HPDE6-E6E7 (cell line): ENCODE data around the gene COMMD10.

ENCODE experiments used
- DNase-seq: peaks from one replicate; pipeline ENCODE4 v3.0.0; 2011; ENCODE audit warnings: missing footprints; ENCODE audit errors: extremely low spot score

The COMMD10 gene

DNA sequence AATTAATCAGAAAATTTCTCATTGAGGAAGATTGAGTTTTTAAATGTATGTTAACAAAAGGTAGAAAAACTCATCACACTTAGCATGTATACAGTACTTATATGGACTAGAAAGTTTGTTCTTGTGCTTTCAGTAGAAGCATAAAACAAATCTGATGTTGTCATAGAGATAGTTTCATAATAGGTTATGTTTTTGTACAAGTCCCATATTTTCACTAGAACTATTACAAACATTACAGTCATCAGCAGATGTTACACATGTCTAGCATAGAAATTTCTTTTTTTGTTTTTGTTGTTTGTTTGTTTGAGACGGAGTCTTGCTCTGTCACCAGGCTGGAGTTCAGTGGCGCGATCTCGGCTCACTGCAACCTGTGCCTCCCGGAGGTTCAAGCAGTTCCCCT lies 131.4 kb downstream of the COMMD10 start:
- no peak for DNase-seq

- no peak for DNase-seq
These were observed 140.6 kb downstream of the COMMD10 start for GRCh38 chr5:116225281-116225922.

DNA sequence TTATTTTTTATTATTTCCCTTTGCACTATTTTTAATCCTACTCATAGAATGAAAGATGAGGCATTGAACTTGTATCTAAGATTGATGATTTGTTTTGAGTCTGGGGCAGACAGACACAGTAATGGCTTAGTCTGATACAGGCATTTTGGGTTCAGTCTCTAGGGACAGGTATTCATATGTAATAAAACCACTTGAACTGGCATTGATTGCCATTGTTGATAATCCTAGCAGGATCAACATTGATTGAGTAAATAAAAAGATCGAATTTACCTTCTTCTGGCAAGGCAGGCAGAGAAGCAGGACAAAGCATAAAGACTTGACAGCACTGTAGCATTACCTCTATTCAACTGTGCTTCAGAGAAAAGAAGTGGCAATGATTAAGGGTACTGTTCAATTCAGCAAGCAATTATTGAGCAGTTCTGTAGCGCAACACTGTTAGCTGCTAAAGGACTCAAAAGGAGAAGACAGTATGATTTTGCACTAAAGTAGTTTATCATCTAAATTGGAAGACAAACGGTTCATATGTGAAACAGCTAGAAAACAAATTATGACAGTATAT lies 144.4 kb downstream of the COMMD10 start:
- no peak for DNase-seq

DNA sequence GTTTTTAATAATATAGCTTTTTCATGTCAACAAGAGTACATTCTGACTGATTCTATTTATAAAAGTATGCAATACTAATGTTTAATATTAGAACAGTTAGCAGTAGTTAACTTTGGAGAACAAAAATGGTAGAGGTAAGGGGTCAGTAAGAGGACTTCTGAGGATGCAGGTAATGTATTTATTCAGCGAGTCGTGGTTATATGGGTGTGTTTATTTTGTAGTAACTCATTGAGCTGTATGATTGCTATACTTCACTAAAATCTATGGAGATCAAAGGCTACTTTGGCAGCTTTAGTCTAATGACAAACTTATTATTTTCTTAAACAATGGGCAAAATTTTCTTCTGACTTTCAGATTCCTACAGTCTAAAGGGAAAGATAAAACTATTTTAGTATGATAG lies 146.5 kb downstream of the COMMD10 start:
- DNase-seq, result no peak

GRCh38 chr5:116234681-116235080 lies 149.9 kb downstream of the COMMD10 start:
- no peak for DNase-seq

DNA sequence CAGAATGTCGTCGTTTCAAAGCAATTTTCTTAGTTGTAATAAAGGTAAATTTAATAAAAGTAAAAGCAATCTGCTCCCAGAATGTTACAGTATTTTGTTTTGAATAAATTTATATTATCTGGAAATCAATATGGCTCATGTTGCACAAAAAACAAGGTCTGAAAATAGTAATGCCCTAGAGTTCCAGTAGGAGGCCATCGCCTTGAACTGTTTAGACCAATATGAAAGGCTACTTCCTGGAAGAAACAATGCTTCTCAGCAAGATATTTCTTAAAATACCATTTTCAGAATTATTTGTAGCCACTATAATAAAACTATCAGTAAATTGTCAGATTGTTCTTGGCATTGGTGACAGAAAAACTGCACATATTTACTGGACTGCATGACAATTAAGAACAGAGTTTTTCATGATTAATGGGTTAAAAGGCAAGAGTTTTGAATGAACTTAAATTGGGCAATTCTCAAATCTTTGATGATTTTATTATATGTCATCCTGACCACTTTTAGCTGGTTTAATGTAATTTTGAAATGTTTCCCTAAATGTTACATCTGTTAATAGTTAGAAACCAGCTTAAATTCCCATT lies 153.2 kb downstream of the COMMD10 start:
- no peak for DNase-seq

DNA sequence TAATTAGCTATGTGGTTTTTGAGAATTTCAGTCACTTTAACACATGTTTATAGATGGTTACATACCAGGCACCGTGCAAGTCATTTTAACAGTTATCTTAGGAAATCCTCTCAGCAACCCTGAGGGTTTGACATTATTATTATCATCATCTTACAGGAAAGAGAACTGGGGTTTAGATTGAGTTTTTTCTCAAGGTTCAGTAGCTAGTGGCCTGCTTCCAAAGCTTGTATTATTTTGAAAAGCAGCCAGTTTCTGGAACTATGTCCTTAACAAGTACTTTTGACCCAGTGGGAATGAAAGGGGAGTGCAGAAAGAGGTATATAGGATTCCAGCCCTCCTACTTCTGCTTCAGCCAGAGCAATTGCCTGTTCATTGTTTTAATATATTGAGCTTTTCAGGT lies 157.5 kb downstream of the COMMD10 start:
- DNase-seq, result no peak

GRCh38 chr5:116248432-116248831 lies 163.6 kb downstream of the COMMD10 start:
- DNase-seq, result no peak

- no peak for DNase-seq
These were observed 164.8 kb downstream of the COMMD10 start for GRCh38 chr5:116249648-116250047.

GRCh38 chr5:116256717-116257116 lies 171.9 kb downstream of the COMMD10 start:
- DNase-seq, result no peak

GRCh38 chr5:116265471-116265870 lies 180.6 kb downstream of the COMMD10 start:
- no peak for DNase-seq

DNA sequence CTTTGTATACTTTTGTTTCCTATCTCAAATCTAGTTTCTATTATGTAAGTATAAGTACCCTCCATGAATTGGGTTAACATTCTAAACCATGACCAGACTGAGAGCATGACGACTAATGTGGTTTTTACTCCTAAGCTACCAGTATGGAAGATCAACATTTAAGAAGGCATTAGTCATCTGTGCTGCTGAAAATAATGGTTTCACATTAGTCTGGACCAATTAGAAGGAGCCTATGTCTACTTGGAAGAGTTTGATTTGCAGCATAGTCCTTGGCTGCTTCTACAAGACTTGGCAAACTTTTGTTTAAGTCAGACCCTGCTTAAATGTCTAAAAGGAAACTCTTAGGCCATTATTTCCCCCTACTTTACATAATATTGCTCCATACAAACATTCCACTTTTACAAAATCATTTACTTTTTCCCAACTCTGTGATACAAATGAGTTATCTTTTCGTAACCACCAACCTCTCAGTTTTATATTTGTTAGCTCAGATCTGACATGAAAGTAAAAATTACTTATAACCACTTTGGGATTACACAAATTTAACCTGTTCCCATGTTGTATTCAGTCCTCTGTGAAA lies 186.7 kb downstream of the COMMD10 start:
- DNase-seq, result no peak

- no peak for DNase-seq
These were observed 187.6 kb downstream of the COMMD10 start for GRCh38 chr5:116272281-116272941.

GRCh38 chr5:116273448-116274242 lies 188.8 kb downstream of the COMMD10 start:
- no peak for DNase-seq

GRCh38 chr5:116274251-116274650 lies 189.4 kb downstream of the COMMD10 start:
- DNase-seq, result no peak

- no peak for DNase-seq
These were observed 190.5 kb downstream of the COMMD10 start for GRCh38 chr5:116275282-116275681.

- DNase-seq, result no peak
These were observed 192.1 kb downstream of the COMMD10 start for GRCh38 chr5:116276952-116277351.

DNA sequence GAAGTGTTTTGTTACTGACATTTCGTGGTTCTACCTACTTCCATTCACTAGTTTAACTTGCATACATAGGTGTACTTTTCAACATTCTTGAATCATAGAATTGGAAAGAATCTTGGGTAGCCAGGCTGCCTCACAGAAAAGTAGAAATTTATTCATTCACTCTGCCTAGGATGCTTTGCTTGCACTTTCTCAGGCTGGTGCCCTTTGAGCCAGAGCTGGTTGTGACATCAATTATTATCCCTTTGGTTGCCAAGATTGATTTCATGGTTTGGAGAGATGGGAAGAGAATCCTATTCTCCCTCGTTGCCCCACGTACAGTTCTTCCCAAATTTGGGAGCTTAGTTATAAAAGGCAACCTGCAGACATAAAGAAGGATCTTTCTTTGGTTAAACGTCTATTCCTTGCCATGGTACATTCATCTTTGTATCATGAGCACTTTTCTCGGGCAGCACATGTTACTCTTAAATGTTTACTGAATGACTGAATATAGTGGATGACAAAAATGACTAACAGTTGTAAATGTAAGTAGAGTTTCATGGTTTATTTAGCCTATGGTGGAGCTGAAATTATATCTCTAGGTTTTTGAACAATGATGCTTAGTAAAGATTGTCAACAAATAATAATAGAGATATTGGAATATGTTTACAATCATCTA lies 195.5 kb downstream of the COMMD10 start:
- no peak for DNase-seq

DNA sequence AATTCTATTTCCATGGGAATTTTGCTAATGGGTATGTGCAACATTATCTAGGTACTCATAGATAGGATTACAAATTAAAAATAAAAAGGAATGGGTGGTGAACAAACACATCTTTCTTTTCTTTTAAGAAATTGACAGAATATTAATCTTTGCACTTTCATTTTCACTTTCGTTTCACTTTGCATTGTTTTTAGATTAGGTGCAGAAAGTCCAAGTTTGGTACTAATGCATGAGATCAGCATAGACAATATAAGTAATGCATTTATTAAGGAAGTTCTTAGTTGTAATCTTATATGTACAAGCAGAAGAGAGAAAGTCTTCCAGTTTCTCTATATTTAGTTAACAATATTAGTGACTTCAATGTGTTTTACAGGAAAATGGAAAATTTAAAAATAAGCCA lies 196.5 kb downstream of the COMMD10 start:
- no peak for DNase-seq

DNA sequence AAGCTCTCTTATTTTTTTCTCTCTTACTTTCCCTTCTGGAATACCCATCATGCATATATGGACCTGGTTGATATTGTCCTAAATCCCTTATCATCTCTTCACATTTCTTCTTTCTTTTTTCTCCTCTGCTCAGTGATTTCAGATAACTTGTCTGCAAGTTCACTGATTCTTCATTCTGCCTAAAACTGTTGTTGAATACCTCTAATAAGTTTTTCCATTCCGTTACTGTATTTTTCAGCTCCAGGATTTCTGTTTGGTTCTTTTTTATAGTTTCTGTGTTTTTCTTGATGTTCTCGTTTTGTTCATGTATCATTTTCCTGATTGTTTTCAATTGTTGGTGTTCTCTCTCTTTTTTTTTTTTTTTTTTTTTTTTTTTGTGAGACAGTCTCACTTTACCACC lies 203.7 kb downstream of the COMMD10 start:
- DNase-seq, result no peak

DNA sequence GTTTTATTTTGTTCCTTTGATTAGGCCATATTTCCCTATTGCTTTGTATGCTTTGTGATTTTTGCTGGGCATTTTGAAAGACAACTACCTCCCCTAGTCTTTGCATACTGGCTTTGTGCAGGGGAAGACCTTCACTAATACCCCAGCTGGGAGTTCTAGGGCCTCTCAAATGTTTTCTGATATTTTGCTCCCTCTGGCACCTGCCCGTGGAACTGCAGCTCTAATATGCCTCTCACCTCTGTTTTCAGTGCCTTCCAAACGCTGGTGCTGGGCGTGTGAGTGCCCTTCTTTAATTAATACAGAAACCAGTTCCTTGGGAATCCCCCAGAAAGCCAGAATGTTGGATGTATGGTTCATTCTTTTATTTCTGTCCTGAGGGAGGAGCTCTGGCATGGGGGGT lies 204.5 kb downstream of the COMMD10 start:
- no peak for DNase-seq
